Measurements from ENCODE around the gene UGT1A3.

The UGT1A3 gene

DNA sequence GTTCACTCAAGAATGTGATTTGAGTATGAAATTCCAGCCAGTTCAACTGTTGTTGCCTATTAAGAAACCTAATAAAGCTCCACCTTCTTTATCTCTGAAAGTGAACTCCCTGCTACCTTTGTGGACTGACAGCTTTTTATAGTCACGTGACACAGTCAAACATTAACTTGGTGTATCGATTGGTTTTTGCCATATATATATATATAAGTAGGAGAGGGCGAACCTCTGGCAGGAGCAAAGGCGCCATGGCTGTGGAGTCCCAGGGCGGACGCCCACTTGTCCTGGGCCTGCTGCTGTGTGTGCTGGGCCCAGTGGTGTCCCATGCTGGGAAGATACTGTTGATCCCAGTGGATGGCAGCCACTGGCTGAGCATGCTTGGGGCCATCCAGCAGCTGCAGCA, 31.2 kb downstream of the UGT1A3 start, which contains the start of gene UGT1A1:
UGT1A1 (plus strand) TSS at position 228 of the 400 bp plus-strand sequence; CDS start at position 246, 18 bp downstream.
- DNase-seq: no peak

DNA sequence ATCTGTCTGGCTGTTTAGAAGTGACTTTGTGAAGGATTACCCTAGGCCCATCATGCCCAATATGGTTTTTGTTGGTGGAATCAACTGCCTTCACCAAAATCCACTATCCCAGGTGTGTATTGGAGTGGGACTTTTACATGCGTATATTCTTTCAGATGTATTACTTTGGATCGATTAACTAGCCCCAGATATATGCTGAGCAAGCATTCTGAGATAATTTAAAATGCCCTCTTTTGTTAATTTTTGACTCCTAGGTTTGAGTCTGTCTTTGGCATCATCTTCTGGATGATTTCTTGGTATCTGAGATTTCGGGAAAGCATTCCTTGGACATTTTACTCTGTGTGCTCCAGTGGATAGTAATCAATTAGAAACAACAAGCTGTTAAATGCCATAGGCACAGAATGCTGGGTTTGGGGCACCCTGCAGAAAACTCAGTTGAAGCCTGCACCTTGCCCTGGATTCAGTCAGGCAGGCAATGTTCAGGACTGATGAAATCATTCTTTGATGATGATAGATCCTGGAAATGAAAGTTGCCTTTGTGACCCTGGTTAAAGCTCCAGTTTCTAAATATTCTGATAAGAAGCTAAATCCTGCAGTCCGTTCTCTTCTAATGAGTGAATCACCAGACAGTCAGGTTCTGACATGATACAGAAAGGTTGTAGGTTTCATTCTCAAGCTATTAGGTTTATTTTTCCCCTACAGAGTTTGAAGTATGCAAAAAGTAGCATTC, 32.4 kb downstream of the UGT1A3 start:
- no peak for DNase-seq

DNA sequence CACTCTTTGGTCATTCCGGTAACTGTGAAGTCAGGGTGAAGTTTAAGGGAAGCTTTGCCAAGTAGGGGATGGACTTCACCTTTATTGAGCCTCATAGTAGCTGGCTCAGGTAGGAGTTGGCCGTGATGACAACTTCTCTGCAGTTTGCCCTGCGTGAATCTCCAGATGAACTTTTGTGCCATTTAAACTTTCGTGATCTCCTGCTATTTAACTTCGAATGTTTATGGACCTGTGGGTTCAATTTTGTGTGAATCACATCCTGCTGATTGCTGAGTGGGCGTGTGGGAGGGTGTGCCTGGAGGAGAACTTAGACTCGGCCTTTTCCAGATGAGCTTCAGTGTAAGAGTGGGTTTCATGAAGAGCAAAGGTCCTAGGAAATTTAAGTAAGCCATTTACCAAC, 35.4 kb downstream of the UGT1A3 start:
- no peak for DNase-seq

- DNase-seq: no peak
Measured at GRCh38 chr2:233764761-233765160, 35.9 kb downstream of the UGT1A3 start.

GRCh38 chr2:233766416-233766815, 37.6 kb downstream of the UGT1A3 start:
- no peak for DNase-seq

GRCh38 chr2:233768076-233768475, 39.2 kb downstream of the UGT1A3 start:
- no peak for DNase-seq

GRCh38 chr2:233769260-233769659, 40.4 kb downstream of the UGT1A3 start:
- DNase-seq: no peak

DNA sequence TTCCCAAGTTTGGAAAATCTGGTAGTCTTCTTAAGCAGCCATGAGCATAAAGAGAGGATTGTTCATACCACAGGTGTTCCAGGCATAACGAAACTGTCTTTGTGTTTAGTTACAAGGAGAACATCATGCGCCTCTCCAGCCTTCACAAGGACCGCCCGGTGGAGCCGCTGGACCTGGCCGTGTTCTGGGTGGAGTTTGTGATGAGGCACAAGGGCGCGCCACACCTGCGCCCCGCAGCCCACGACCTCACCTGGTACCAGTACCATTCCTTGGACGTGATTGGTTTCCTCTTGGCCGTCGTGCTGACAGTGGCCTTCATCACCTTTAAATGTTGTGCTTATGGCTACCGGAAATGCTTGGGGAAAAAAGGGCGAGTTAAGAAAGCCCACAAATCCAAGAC, 43.3 kb downstream of the UGT1A3 start:
- no peak for DNase-seq

DNA sequence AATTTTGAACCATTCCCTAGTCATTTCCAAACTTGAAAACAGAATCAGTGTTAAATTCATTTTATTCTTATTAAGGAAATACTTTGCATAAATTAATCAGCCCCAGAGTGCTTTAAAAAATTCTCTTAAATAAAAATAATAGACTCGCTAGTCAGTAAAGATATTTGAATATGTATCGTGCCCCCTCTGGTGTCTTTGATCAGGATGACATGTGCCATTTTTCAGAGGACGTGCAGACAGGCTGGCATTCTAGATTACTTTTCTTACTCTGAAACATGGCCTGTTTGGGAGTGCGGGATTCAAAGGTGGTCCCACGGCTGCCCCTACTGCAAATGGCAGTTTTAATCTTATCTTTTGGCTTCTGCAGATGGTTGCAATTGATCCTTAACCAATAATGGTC, 43.7 kb downstream of the UGT1A3 start:
- DNase-seq: no peak

- DNase-seq: no peak
Measured at GRCh38 chr2:233773854-233774253, 45.0 kb downstream of the UGT1A3 start.

GRCh38 chr2:233775414-233775813, 46.6 kb downstream of the UGT1A3 start:
- DNase-seq: no peak

GRCh38 chr2:233778030-233778429, 49.2 kb downstream of the UGT1A3 start, which contains the start of gene MROH2A:
TSS of gene MROH2A (plus strand) at chr2:233778330. CDS start at chr2:233779359, 1,029 bp downstream.
- no peak for DNase-seq

- no peak for DNase-seq
Measured at GRCh38 chr2:233779722-233780121, 50.9 kb downstream of the UGT1A3 start.

GRCh38 chr2:233780771-233781170, 51.9 kb downstream of the UGT1A3 start:
- DNase-seq: no peak

- DNase-seq: no peak
Measured at GRCh38 chr2:233789554-233789953, 60.7 kb downstream of the UGT1A3 start.

DNA sequence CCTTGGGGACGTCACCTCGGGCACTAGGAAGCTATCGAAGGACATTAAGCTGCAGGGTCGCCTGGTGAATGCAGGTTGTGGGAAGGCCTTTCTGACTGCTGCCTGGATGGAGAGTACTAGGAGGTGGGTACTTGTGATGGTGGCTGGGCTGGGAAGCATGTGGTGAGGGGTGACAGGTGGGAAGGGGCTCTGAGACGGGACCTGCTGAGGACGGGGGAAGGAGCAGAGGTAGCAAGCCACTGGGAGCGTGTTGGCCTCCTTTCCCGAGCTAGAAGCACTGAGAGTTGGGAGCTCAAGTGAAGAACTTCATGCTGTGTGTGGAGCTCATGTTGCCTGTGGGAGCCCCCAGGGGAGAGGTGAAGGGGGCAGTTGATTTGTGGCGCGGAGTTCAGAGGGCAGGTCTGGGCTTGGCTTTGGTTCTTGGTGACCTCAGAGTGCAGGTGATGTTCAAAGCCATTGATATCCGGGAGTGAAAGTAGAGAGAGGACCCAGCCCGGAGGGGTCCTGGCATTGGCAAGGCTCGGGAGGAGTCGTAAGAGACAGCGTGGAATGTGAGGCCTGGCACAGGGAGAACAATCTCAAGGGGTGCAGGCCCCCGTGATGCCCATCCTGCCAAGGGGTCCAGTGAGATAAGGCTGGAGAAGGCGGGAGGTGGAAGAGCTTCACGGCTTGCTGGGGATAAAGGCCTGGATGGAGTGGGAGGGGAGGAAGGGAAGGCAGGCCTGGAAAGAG, 62.5 kb downstream of the UGT1A3 start:
- DNase-seq: no peak

GRCh38 chr2:233791883-233792329, 63.1 kb downstream of the UGT1A3 start:
- no peak for DNase-seq

- no peak for DNase-seq
Measured at GRCh38 chr2:233792720-233793119, 63.9 kb downstream of the UGT1A3 start.

DNA sequence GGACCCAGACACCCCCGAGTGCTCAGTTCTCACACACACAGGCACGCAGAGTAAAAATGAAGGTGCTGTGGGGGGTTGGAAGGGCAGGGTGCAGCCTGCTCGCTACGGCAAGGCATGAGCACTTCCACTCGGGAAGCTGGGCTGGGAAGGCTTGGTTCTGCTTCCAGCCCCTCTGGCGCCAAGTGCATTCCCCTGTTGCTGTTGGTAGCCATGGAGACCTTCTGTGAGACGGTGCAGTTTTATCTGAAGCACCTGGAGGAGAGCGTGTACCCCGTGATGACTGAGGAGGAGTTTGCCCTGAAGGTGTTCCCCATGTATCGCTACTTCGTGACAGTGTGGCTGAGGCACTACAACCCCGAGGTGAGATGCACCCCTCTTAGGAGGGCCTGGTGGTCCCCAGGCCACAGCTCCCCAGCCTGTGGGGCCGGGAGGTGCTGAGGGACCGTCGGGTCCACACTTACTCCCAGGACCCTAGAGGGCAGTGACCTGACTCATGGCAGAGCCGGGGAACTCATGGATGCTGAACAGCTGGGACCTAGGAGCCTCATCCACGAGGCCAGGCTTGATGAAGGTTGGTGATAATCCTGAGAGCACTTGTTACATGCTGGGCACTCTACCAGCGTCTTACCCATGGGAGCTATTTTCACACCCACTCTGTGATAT, 64.8 kb downstream of the UGT1A3 start:
- DNase-seq: no peak

DNA sequence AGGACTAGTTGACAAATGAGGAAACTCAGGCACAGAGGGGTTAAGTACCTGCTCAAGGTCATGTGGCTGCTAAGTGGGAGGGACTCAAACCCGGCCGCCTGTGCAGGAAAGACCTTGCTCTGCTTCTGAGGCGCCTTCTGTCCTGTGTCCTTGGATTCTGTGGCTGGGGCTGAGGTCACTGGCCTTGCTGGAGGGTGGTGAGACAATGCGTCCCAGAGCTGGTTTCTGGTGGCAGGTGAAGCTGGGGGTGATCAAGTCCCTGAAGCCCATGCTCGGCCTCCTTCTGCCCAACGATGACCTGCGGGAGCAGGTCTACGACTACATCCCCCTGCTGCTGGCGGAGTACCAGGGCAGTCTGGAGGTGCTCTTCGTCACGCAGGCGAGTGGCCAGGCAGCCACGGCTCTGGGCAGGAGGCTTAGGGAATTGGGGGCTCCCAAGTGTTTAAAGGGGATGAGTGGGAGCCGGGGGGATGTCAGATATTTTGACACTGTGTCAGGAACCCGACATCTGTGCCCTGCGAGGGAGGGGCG, 65.4 kb downstream of the UGT1A3 start:
- no peak for DNase-seq

GRCh38 chr2:233795735-233796171, 66.9 kb downstream of the UGT1A3 start:
- DNase-seq: no peak

- no peak for DNase-seq
Measured at GRCh38 chr2:233796254-233796653, 67.4 kb downstream of the UGT1A3 start.

Measured in activated CD4-positive, alpha-beta T cell treated with anti-CD3 and anti-CD28 coated beads, Interleukin-2, amount 50 U/mL, for 16 hours (primary cell).